T-cell (primary cell): ENCODE data around the gene HNRNPAB. TPM values are rescaled to one million over a fixed set of nuclear protein-coding genes. Genes with fewer than 3 reads are reported as not detected.

ENCODE experiments used
- ATAC-seq, 4 experiments: fragments of 200-7000 bp in 3 of 4; fragments of 150-1000 bp in 1 of 4; cut with Tn5 transposase; replicated peaks in 1 of 4; 1 replicate in 3 of 4; 2 replicates in 1 of 4; pipeline ENCODE4 v1.10.0; 2021; ENCODE audit warnings: moderate library complexity in 3 of 4, mild to moderate bottlenecking in 2 of 4, moderate number of reproducible peaks in 1 of 4
- CTCF ChIA-PET, 2 donors: fragments of 300-600 bp; sonication (Branson Sonifier 250); formaldehyde crosslinking; loops; one replicate each; lab custom pipeline; 2022; ENCODE audit warnings: antibody characterized with exemption in 2 of 2; lab: Charles Lee
- POLR2A ChIA-PET, 2 donors: fragments of 300-600 bp; sonication (Branson Sonifier 250); formaldehyde crosslinking; loops; one replicate each; lab custom pipeline; 2022; ENCODE audit warnings: antibody characterized with exemption in 2 of 2; lab: Charles Lee
- DNase-seq, 35 experiments: peaks; one replicate each; pipeline versions ENCODE4 v3.0.0 to v3.0.0-alpha.2; 2013 to 2023
- H3K27ac ChIP-seq: one replicate; pipeline ENCODE4 v1.5.1; 2013; ENCODE audit warnings: low read length
- H3K27me3 ChIP-seq, 2 experiments: replicated peaks in 1 of 2; 1 replicate in 1 of 2; 2 replicates in 1 of 2; pipeline versions ENCODE4 v1.6.1 to v1.7.0; 2013; ENCODE audit warnings: low read length in 1 of 2, mixed read lengths in 1 of 2; ENCODE audit not compliant: control insufficient read depth in 2 of 2, insufficient read depth in 2 of 2; ENCODE audit errors: extremely low read depth in 1 of 2
- H3K36me3 ChIP-seq, 2 donors: 1 replicate in 1 of 2; 2 replicates in 1 of 2; pipeline versions ENCODE4 v1.6.1 to v1.7.0; 2013; ENCODE audit warnings: low read length in 1 of 2; ENCODE audit not compliant: control insufficient read depth in 2 of 2, insufficient read depth in 1 of 2; ENCODE audit errors: extremely low read depth in 1 of 2
- H3K4me1 ChIP-seq, 2 experiments: 1 replicate in 1 of 2; 2 replicates in 1 of 2; pipeline versions ENCODE4 v1.6.1 to v1.7.0; 2013; ENCODE audit warnings: low read length in 2 of 2, mixed read lengths in 1 of 2; ENCODE audit not compliant: insufficient read depth in 2 of 2, control insufficient read depth in 1 of 2; ENCODE audit errors: extremely low read depth in 1 of 2
- H3K4me3 ChIP-seq, 2 donors: 1 replicate in 1 of 2; 2 replicates in 1 of 2; pipeline versions ENCODE4 v1.5.1 to v1.7.0; 2013; ENCODE audit warnings: mild to moderate bottlenecking in 2 of 2, low read length in 1 of 2, moderate library complexity in 1 of 2; ENCODE audit not compliant: control insufficient read depth in 1 of 2; ENCODE audit errors: extremely low read depth in 1 of 2
- H3K9me3 ChIP-seq: 2 replicates; pipeline ENCODE4 v1.7.0; 2013
- H3K27ac Mint-ChIP-seq, 2 donors: one replicate each; pipeline ENCODE4 v1.8.0; 2020 to 2021; ENCODE audit warnings: mild to moderate bottlenecking in 2 of 2, mixed read lengths in 2 of 2
- H3K27me3 Mint-ChIP-seq, 2 donors: one replicate each; pipeline ENCODE4 v1.8.0; 2021 to 2022; ENCODE audit warnings: mixed read lengths in 2 of 2
- H3K36me3 Mint-ChIP-seq: one replicate; pipeline ENCODE4 v1.8.0; 2021; ENCODE audit warnings: mixed read lengths
- H3K4me1 Mint-ChIP-seq, 3 donors: one replicate each; pipeline ENCODE4 v1.8.0; 2020 to 2022; ENCODE audit warnings: mixed read lengths in 3 of 3, mild to moderate bottlenecking in 1 of 3
- H3K4me3 Mint-ChIP-seq, 3 donors: one replicate each; pipeline ENCODE4 v1.8.0; 2020 to 2022; ENCODE audit warnings: mild to moderate bottlenecking in 3 of 3, mixed read lengths in 3 of 3, moderate library complexity in 3 of 3
- H3K9me3 Mint-ChIP-seq, 3 donors: one replicate each; pipeline ENCODE4 v1.8.0; 2020 to 2022; ENCODE audit warnings: mixed read lengths in 3 of 3
- WGBS: methylation state at CpG from one replicate; pipeline ENCODE4 v1.1.5; 2013; ENCODE audit warnings: missing lambda C conversion rate; ENCODE audit not compliant: insufficient coverage; 5-methylcytosine and 5-hydroxymethylcytosine counted together
- total RNA-seq, 35 experiments: library from RNA in 6 of 35; stranded (reverse) in 6 of 35; fragments of 120-200 nt in 1 of 35; gene quantifications; one replicate each; pipeline versions ENCODE4 v1.2.1 to v1.2.4 and lab custom pipeline; 2013 to 2026

The HNRNPAB gene
- total RNA-seq, 5 donors from 2014 or later (not counting 1 experiment from before 2014, with no cell fraction given): 78.8 to 89.2 (median 85.1) TPM

- WGBS: no CpG with 5 or more reads among the region's 3 CpGs
- H3K9me3 ChIP-seq: no peaks in the 10 kb centered on the region
- no peak overlapping the region for H3K27ac ChIP-seq
These were observed 12.4 kb downstream of the HNRNPAB start for GRCh38 chr5:178216779-178217178.

GRCh38 chr5:178218237-178218776 is 14.0 kb downstream of the HNRNPAB start:
- no peak for ATAC-seq

More at GRCh38 chr5:178216779-178217178, 12.4 kb downstream of the HNRNPAB start:
- H3K4me3 Mint-ChIP-seq: no peak overlapping the region
- no peak for DNase-seq
- H3K4me1 Mint-ChIP-seq: peaks cover 25 to 52% (median 38%) of the 10 kb centered on the region in 3 donors
- no peak overlapping the region for H3K27ac Mint-ChIP-seq
- H3K4me3 ChIP-seq: no peak overlapping the region
- H3K27me3 Mint-ChIP-seq: no peaks in the 10 kb centered on the region
- no peaks in the 10 kb centered on the region for H3K9me3 Mint-ChIP-seq
- no peaks in the 10 kb centered on the region for H3K27me3 ChIP-seq
- CTCF ChIA-PET: no interaction called here
- no peak for ATAC-seq
- H3K36me3 ChIP-seq: peaks cover 27 to 66% of the 10 kb centered on the region in 2 donors
- peaks cover 3 to 18% of the 10 kb centered on the region in 2 experiments for H3K4me1 ChIP-seq
- POLR2A ChIA-PET: no interaction called here
- H3K36me3 Mint-ChIP-seq: peaks cover 42% of the 10 kb centered on the region

GRCh38 chr5:178218827-178219226 is 14.5 kb downstream of the HNRNPAB start:
- no peak for ATAC-seq
- no peak for DNase-seq
- no peak overlapping the region for H3K27ac Mint-ChIP-seq
- ChIA-PET CTCF (no interaction called here), POLR2A (no interaction called here)
- WGBS: no CpG with 5 or more reads among the region's 3 CpGs
- H3K36me3 Mint-ChIP-seq: peaks cover 37% of the 10 kb centered on the region
- H3K9me3 ChIP-seq: no peaks in the 10 kb centered on the region
- H3K27me3 Mint-ChIP-seq: no peaks in the 10 kb centered on the region
- peaks cover 32 to 65% (median 41%) of the 10 kb centered on the region in 3 donors for H3K4me1 Mint-ChIP-seq
- peaks cover 3 to 12% of the 10 kb centered on the region in 2 experiments for H3K4me1 ChIP-seq
- peaks cover 29 to 57% of the 10 kb centered on the region in 2 donors for H3K36me3 ChIP-seq
- no peak overlapping the region for H3K4me3 ChIP-seq
- no peaks in the 10 kb centered on the region for H3K27me3 ChIP-seq
- H3K4me3 Mint-ChIP-seq: no peak overlapping the region
- H3K9me3 Mint-ChIP-seq: no peaks in the 10 kb centered on the region
- H3K27ac ChIP-seq: no peak overlapping the region

More at GRCh38 chr5:178218237-178218776, 14.0 kb downstream of the HNRNPAB start:
- Histone ChIP-seq H3K4me1 (peaks cover 3 to 12% of the 10 kb centered on the region in 2 experiments), H3K4me3 (no peak overlapping the region), H3K27ac (no peak overlapping the region), H3K27me3 (no peaks in the 10 kb centered on the region), H3K9me3 (no peaks in the 10 kb centered on the region), H3K36me3 (peaks cover 29 to 61% of the 10 kb centered on the region in 2 donors)
- H3K27ac Mint-ChIP-seq: no peak overlapping the region
- WGBS: no CpG with 5 or more reads among the region's 5 CpGs
- H3K36me3 Mint-ChIP-seq: peaks cover 42% of the 10 kb centered on the region
- H3K4me3 Mint-ChIP-seq: no peak overlapping the region
- peaks cover 33 to 63% (median 43%) of the 10 kb centered on the region in 3 donors for H3K4me1 Mint-ChIP-seq
- CTCF ChIA-PET: no interaction called here
- no peaks in the 10 kb centered on the region for H3K9me3 Mint-ChIP-seq
- no peak for DNase-seq
- POLR2A ChIA-PET: no interaction called here
- H3K27me3 Mint-ChIP-seq: no peaks in the 10 kb centered on the region

- Mint-ChIP-seq H3K4me1 (peaks cover 30 to 62% (median 32%) of the 10 kb centered on the region in 3 donors), H3K27me3 (no peaks in the 10 kb centered on the region), H3K9me3 (no peaks in the 10 kb centered on the region), H3K27ac (peak overlapping the region; percentile 66 to 79), H3K4me3 (no peak overlapping the region), H3K36me3 (peaks cover 37% of the 10 kb centered on the region)
- ChIA-PET CTCF (no interaction called here), POLR2A (interaction anchor here in 1 of 2 donors (0.5 kb wide), 1 partner anchor 10 kb away, joined by 3 read pairs; no protein-coding TSS in a partner anchor)
- ATAC-seq: no peak
- Histone ChIP-seq H3K9me3 (no peaks in the 10 kb centered on the region), H3K4me1 (peaks cover 2 to 3% of the 10 kb centered on the region in 2 experiments), H3K27me3 (no peaks in the 10 kb centered on the region), H3K36me3 (peaks cover 17 to 41% of the 10 kb centered on the region in 2 donors), H3K27ac (no peak overlapping the region), H3K4me3 (no peak overlapping the region)
- WGBS: no CpG with 5 or more reads among the region's 3 CpGs
- DNase-seq: no peak
These were observed 16.9 kb downstream of the HNRNPAB start for GRCh38 chr5:178221282-178221681.

- CTCF ChIA-PET: no interaction called here
- DNase-seq: no peak
- Histone ChIP-seq H3K27ac (no peak overlapping the region), H3K9me3 (no peaks in the 10 kb centered on the region), H3K4me3 (no peak overlapping the region), H3K4me1 (peaks cover 3% of the 10 kb centered on the region in 2 experiments), H3K36me3 (peaks cover 13 to 40% of the 10 kb centered on the region in 2 donors), H3K27me3 (no peaks in the 10 kb centered on the region)
- H3K27ac Mint-ChIP-seq: peak overlapping the region; percentile 66 to 79
- no peak overlapping the region for H3K4me3 Mint-ChIP-seq
- peaks cover 36% of the 10 kb centered on the region for H3K36me3 Mint-ChIP-seq
- whole genome bisulfite sequencing: 100% methylated on average over 2 of the region's 5 CpGs
- peak in 1 of 4 experiments; percentile 21 for ATAC-seq
- H3K9me3 Mint-ChIP-seq: no peaks in the 10 kb centered on the region
- H3K4me1 Mint-ChIP-seq: peaks cover 33 to 64% (median 36%) of the 10 kb centered on the region in 3 donors
- H3K27me3 Mint-ChIP-seq: no peaks in the 10 kb centered on the region
- POLR2A ChIA-PET: interaction anchor here in 1 of 2 donors (0.5 kb wide), 1 partner anchor 10 kb away, joined by 3 read pairs; no protein-coding TSS in a partner anchor
These were observed 17.5 kb downstream of the HNRNPAB start for GRCh38 chr5:178221853-178222252.

GRCh38 chr5:178222292-178222691 is 18.0 kb downstream of the HNRNPAB start:
- Mint-ChIP-seq H3K36me3 (peaks cover 41% of the 10 kb centered on the region), H3K27ac (no peak overlapping the region), H3K9me3 (no peaks in the 10 kb centered on the region), H3K4me1 (peaks cover 36 to 68% (median 39%) of the 10 kb centered on the region in 3 donors), H3K4me3 (no peak overlapping the region), H3K27me3 (no peaks in the 10 kb centered on the region)
- H3K9me3 ChIP-seq: no peaks in the 10 kb centered on the region
- no peak overlapping the region for H3K4me3 ChIP-seq
- 99% methylated on average over 14 of the region's 15 CpGs for WGBS
- H3K27me3 ChIP-seq: no peaks in the 10 kb centered on the region
- H3K27ac ChIP-seq: no peak overlapping the region
- DNase-seq (no peak), ATAC-seq (no peak)
- CTCF ChIA-PET: no interaction called here
- POLR2A ChIA-PET: no interaction called here
- H3K36me3 ChIP-seq: peaks cover 13 to 41% of the 10 kb centered on the region in 2 donors
- peaks cover 3 to 7% of the 10 kb centered on the region in 2 experiments for H3K4me1 ChIP-seq
